Anterior cingulate cortex (tissue), 58 donors: Measurements from ENCODE around the gene RPGRIP1.
"Not testable (repeated sequence)": the region's sequence is repeated elsewhere in the genome, so short reads cannot be mapped to it uniquely, and the experiment has no call there.

ENCODE experiments used
- DNase-seq, 58 donors: peaks; one replicate each; lab custom pipeline; 2025; lab: John Stamatoyannopoulos, UW

RPGRIP1 gene

GRCh38 chr14:21258005-21258888 lies 21.6 kb upstream of the RPGRIP1 start:
- DNase-seq: no peak

- no peak for DNase-seq
Measured at GRCh38 chr14:21258889-21259787, 20.7 kb upstream of the RPGRIP1 start.

- DNase-seq: no peak
Measured at GRCh38 chr14:21261824-21262223, 18.1 kb upstream of the RPGRIP1 start.

- no peak for DNase-seq
Measured at GRCh38 chr14:21262410-21262809, 17.5 kb upstream of the RPGRIP1 start.

GRCh38 chr14:21263284-21264024 lies 16.4 kb upstream of the RPGRIP1 start:
- DNase-seq: no peak

- no peak for DNase-seq
Measured at GRCh38 chr14:21264025-21264801, 15.7 kb upstream of the RPGRIP1 start.

GRCh38 chr14:21267431-21267845 lies 12.4 kb upstream of the RPGRIP1 start:
- no peak for DNase-seq

GRCh38 chr14:21267886-21268616 lies 11.8 kb upstream of the RPGRIP1 start:
- DNase-seq: no peak

- DNase-seq: peak in 6 of 58 donors; percentile 3 to 35 (median 19)
Measured at GRCh38 chr14:21268617-21269251, 11.1 kb upstream of the RPGRIP1 start.

- DNase-seq: peak; percentile 91 to 100 (median 99)
Measured at GRCh38 chr14:21269252-21270046, 10.4 kb upstream of the RPGRIP1 start, which contains the start of gene HNRNPC. HNRNPC (minus strand) TSS chr14:21269442; CDS start chr14:21234193, 35,249 bp downstream.

- not testable (repeated sequence) for DNase-seq
Measured at GRCh38 chr14:21272661-21273060, 7.2 kb upstream of the RPGRIP1 start.

- no peak for DNase-seq
Measured at GRCh38 chr14:21275261-21275858, 4.5 kb upstream of the RPGRIP1 start.

- no peak for DNase-seq
Measured at GRCh38 chr14:21278632-21279031, 1.3 kb upstream of the RPGRIP1 start.

- not testable (repeated sequence) for DNase-seq
Measured at GRCh38 chr14:21281917-21282316, 2.0 kb downstream of the RPGRIP1 start.

- DNase-seq: not testable (repeated sequence)
Measured at GRCh38 chr14:21286516-21286915, 6.6 kb downstream of the RPGRIP1 start.

- no peak for DNase-seq
Measured at GRCh38 chr14:21287168-21287567, 7.3 kb downstream of the RPGRIP1 start.

GRCh38 chr14:21294026-21294425 lies 14.1 kb downstream of the RPGRIP1 start:
- DNase-seq: not testable (repeated sequence)
